Bronchus fibroblast of lung (primary cell): ENCODE data around the gene HYKK. TPM values are rescaled to one million over a fixed set of nuclear protein-coding genes. Genes with fewer than 3 reads are reported as not detected.

ENCODE experiments used
- total RNA-seq: library from RNA; depleted of rRNA; stranded (reverse); fragments of >200 nt; gene quantifications from 2 replicates; pipeline ENCODE4 v1.2.3, GENCODE V29; 2015

HYKK gene
- total RNA-seq = 7.4 TPM in 2 replicates

GRCh38 chr15:78506971-78507830 lies at the start of gene HYKK:
HYKK (plus strand) TSS chr15:78507577; CDS start chr15:78513089, 5,512 bp downstream.

GRCh38 chr15:78540141-78540870 lies 32.9 kb downstream of the HYKK start, which contains the start of gene PSMA4:
PSMA4 (plus strand) TSS chr15:78540444; CDS start chr15:78541928, 1,484 bp downstream.

GRCh38 chr15:78565097-78565950 lies 57.9 kb downstream of the HYKK start, which contains the start of gene CHRNA5:
CHRNA5 (plus strand) TSS chr15:78565520; CDS start chr15:78565720, 200 bp downstream.

Other genes with a start within 250 kb of the HYKK start
- 2.0 and 2.4 TPM in 2 replicates for gene DNAJA4, start 243.0 kb upstream of the HYKK start, total RNA-seq
- 56.9 and 66.1 TPM in 2 replicates for gene SKIC8, start 208.0 kb upstream of the HYKK start, total RNA-seq
- not detected in 2 replicates for gene CRABP1, start 167.2 kb upstream of the HYKK start, total RNA-seq
- 7.9 and 9.2 TPM in 2 replicates for gene IREB2, start 69.4 kb upstream of the HYKK start, total RNA-seq
- 217 and 237 TPM in 2 replicates for gene PSMA4, start 32.9 kb downstream of the HYKK start, total RNA-seq
- gene CHRNA5, start 57.9 kb downstream of the HYKK start, total RNA-seq = 1.0 and 4.3 TPM in 2 replicates
- not detected in 2 replicates for gene CHRNA3, start 113.4 kb downstream of the HYKK start, total RNA-seq
- not detected in 2 replicates for gene CHRNB4, start 133.6 kb downstream of the HYKK start, total RNA-seq